Erythroblast (primary cell): ENCODE data around the gene ADPGK.

ENCODE experiments used
- DNase-seq, 2 experiments: peaks; one replicate each; lab custom pipeline; 2025; lab: John Stamatoyannopoulos, UW
- GATA1 ChIP-seq: IDR thresholded peaks from 2 replicates; pipeline ENCODE4 v1.6.1; 2011; ENCODE audit warnings: low read depth, mild to moderate bottlenecking, control low read depth, low read length, moderate library complexity
- POLR2A ChIP-seq: IDR thresholded peaks from 2 replicates; pipeline ENCODE4 v1.6.1; 2011; ENCODE audit warnings: mild to moderate bottlenecking, low read length

ADPGK gene

DNA sequence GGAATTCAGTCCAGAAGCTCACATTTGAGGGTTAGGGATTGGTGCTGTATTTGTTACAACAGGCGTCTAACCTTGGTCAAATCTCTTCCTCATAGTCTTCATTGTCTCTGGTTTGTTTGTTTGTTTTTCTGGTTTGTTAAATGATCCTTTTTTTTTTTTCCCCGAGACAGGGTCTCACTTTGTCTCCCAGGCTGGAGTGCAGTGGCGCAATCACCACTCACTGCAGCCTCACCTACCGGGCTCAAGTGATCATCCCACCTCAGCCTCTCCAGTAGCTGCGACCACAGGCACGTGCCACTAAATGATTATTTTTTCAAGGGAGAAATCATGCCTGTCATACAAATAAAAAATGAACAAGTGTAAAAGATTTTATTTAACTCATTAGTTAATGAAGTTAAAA lies 14.3 kb upstream of the ADPGK start:
- TF ChIP-seq GATA1: no peak
- no peak for TF ChIP-seq POLR2A
- DNase-seq: no peak

DNA sequence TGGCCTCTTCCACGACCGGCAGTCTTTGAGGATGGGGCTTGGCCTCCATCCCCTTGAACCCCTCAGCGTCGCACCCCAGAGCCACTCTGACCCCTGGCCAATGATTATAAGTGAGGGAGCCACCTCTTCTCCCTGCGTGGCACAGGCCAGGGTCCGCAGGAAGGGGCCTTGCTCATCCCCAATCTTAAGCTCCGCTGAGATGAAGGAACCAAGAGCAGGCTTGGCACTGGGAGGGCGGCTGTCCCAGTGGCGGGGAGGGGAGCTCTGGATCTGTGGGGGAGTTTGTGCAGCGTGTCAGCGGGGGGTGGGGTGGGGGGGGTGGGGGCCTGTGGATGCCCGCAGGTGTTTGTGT lies 13.8 kb upstream of the ADPGK start:
- DNase-seq: no peak
- TF ChIP-seq GATA1 (no peak), POLR2A (no peak)

DNA sequence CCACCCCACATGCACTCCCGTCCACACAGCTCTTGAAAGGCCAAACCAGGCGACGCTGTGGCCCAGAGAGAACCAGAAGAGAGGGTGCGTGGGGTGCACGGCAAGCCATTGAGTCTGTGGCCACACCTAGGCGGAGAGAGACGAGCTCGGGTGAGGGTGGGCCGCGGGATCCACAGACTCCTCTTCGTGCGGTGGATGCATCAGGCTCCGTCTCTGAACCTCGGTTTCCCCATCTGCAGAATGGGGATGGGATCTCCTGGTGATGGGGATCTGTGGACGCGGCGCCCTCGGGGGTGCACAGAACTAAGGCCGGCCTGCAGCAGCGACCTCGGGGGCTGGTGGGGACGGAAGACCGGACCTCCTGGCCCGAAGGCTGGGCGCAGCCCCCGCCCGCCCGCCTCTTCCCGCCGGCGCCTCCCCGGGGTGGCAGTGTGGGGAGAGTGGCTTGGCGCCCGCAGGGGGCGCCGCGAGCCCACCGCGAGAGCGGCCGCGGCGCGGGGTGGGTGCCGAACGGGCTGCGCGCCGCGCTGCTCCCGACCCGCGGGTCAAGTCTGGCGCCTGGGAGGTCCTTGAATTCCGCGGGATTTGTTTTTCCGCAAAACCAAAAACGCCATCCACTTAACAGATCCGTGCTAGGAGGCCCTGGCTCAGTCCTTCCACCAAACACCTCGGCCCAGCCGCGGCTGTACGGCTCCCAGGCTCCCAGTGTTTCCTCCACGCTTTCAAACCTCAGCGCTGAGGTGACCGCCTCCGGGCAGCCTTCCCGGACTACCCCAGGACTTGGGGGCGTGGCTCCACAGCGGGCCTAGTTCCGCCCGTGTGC lies 13.2 kb upstream of the ADPGK start:
- no peak for TF ChIP-seq GATA1
- no peak for TF ChIP-seq POLR2A
- peak; percentile 25 to 45 for DNase-seq

DNA sequence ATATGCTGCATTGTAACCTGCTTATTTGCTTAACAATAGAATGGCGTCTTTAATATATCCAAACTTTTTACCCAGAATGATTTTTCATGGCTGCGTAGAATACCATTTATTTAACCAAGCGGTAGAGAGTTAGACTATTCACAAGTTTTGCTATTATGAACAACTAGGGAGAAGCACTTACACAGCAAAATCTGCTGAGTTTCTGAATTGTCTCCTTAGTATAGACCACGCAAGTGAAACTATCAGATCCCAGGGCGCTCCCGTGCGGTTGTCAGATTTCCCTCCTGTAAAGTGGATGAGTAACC lies 12.6 kb upstream of the ADPGK start:
- TF ChIP-seq POLR2A (no peak), GATA1 (no peak)
- no peak for DNase-seq

DNA sequence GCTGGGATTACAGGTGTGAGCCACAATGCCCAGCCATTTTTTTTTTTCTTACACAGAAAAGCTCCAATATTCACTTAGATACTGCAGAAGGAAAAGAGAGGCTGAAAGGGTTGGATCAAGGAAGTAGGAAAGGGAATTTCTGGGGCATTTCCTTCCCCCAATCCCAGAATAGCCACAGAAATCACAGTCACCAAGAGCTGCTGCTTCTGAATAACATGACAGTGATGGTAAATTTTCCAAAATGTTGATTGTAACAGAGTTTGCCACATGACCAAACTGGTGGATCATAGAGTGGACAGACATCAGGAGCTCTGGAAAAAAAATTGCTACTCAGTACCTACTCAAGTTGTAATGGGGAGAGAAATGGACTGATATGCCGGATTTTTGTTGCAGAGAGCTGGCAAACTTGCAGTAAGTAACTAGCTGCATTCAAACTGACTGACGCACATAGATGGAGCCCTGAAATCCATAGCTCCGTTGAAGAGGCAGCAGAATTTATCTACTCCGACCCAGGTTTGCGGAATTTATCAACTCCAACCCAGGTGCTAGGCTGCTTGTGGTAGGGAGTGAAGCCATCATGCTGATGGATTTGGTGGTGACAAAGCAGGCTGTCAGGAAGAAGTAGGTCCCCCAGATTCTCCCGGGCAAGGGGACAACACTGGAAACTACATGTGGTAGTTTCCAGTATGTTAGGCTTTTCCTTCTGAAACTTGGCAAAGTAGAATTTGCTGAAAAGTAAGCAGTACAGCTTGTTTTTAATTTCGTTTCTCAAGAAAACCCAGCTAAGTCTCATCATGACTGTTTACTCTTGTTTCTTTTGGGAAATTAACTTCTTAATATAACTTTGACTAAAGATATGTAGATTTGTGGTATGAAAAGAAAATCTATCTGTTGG lies 10.5 kb upstream of the ADPGK start:
- no peak for DNase-seq
- TF ChIP-seq GATA1 (no peak), POLR2A (no peak)

DNA sequence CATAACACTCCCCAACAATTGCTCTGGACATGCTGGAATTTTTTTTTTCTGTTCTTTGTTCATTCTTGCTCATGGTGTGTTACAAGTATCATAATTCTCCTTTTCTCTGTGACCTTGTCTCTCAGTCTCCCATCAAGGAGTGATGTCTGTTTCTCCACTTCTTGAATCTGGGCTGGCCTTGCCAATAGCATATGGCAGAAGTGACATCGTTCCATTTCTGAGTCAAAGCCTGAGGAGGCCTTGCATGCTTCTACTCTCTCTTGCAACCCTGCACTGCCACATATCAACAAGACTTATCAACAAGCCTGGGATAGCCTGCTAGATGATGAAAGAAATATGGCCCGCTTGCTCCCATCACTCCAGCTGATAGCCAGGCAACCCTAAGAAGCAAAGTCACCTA lies 8.9 kb upstream of the ADPGK start:
- DNase-seq: no peak
- TF ChIP-seq GATA1 (no peak), POLR2A (no peak)

DNA sequence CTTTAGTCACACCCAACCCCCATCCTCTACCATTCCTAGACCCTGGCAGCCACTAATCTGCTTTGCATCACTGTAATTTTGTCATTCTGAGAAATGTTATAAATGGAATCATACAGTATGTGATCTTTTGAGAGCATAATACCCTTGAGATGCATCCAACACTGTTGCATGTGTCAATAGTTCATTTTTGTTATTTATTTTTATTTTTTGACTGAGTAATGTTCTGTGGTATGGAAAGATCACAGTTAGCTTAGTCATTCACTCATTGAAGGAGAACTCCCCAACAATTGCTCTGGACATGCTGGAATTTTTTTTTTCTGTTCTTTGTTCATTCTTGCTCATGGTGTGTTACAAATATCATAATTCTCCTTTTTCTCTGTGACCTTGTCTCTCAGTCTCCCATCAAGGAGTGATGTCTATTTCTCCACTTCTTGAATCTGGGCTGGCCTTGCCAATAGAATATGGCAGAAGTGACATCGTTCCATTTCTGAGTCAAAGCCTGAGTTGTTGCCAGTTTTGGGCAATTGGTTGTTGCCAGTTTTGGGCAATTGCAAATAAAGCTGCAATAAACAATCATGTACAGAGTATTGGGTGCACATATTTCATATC lies 6.8 kb upstream of the ADPGK start:
- TF ChIP-seq POLR2A: no peak
- TF ChIP-seq GATA1: no peak
- DNase-seq: no peak

DNA sequence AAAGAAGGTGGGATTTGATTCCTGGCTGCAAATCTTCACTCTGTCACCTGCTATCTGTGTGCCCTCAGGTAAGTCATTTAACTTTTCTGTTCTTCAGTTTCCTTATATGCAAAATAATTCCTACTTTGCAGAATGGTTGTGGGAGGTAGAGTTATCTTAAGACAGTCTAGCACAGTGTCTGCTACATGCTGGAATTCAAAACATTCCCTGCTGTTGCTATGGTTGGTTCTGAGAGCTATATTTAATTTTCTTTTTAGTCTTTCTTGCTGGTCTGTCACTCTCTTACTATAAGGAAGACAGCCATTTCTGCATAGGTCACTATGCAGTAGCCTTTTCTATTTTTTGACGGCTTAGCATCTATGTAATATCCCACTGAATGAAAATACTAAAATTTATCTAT lies 4.0 kb upstream of the ADPGK start:
- no peak for DNase-seq
- no peak for TF ChIP-seq POLR2A
- no peak for TF ChIP-seq GATA1

DNA sequence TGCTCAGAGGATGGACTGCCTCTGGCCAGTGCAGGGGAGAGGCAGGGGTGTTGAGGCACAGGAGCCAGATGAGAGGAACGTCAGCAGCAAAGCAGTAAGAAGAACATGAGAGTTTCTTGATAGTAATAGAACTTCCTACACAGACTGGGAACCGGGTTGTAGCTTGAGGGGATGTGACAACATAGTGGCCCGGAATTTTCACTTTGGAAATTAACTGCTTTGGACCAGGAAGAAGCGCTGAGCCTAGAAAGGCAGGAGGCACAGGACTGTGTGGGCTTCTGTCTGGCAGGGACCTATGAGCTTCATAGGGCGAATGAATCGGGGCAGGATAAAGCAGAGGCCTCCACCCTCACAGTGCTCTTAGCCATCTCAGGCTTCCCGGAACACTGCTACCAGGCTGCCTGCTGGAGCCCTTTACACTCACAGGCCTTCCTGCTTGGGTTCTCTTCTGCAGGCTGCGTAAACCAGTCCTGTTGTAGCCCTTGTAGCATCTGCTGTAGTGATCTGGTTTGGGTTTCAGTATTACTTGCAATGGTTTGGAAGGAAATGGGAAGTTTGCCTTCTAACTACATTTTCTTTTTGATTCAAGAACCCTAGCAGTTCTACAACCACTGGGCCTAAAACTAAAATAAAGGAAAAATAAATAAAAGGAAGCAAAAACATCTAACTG lies 3.3 kb upstream of the ADPGK start:
- no peak for TF ChIP-seq GATA1
- TF ChIP-seq POLR2A: no peak
- DNase-seq: no peak

DNA sequence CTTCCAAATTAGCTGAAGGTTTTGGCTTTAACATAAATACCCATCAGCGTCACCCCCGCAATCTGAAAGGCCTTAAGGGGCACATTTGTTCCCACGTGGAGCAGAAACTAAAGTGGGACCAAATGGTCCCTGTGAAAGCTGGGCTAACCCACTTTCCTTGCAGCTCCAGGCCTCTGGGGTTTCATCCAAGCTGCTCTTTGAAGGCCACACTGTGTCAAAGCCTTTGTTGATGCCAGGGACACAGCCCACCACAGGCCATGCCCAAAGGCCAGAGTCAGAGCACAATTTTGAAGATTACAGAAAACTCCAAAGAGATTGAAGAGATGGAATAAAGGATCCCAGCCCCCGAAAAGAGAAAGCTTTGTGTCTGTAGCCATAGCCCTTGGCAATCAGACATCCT lies 2.7 kb upstream of the ADPGK start:
- TF ChIP-seq GATA1 (no peak), POLR2A (no peak)
- DNase-seq: no peak

DNA sequence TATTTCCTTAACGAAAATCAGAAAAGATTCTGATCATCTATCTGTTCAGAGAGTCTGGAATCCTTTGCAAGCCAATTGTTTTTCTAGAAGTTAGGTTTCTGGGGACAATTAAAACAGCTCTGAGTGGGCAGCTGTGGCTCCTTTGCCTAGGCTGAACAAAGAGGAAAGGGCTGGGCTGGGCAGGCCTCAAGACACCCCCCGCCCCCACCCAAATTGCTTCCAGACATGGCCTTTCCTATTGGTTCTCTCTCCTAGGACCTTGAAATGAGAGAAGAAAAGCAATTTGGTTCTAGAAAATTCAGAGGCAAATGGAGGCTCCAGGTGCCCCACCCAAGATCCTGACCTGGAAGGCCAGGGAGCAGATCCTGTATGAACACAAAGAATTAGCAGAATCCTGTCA lies 2.3 kb upstream of the ADPGK start:
- no peak for DNase-seq
- TF ChIP-seq POLR2A: no peak
- TF ChIP-seq GATA1: no peak

DNA sequence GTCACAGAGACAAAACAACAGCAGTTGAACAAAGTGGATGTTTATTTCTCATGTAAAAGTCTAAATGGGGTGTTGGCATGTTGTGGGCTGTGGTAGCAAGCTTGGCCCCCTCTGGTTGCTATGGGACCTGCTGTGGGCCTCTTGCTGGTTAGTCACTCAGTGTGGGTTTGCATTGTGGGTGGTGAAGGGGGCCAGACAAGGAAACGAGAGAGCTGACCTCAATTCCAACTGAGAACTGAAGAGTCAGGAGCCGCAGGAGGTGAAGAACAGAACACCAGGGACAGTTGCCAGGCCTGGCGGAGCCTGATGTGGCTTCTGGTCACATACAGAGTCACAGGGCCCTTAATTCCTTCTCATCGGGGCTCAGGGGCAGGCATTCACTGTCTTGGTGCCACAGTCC lies 1.9 kb upstream of the ADPGK start:
- DNase-seq: peak in 1 of 2 experiments; percentile 5
- no peak for TF ChIP-seq GATA1
- no peak for TF ChIP-seq POLR2A

DNA sequence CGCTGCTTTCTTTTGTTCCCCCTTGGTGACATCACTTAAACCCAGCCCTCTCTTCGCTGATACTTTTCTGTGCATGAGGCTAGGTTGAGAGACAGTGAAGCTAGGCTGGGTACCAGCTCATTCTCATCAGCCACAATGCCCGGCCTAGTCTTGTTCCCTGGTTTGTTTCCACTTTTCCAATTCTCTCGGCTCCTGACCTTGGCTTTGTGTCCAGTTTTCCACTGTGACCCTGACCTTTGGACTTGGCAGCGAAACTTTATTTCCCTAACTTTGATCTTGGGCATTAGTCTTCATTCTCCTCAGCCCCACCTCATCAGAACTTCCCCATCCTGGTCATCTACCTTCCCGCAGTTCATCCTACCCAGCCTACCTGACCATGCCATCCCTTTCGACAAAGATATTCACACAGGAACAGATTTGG lies 908 bp upstream of the ADPGK start:
- peak in 1 of 2 experiments; percentile 32 for DNase-seq

More for the DNA sequence above, 908 bp upstream of the ADPGK start:
- TF ChIP-seq POLR2A (no peak), GATA1 (no peak)
